ENCODE results near the gene DPP7. TPM values are rescaled to one million over a fixed set of nuclear protein-coding genes. Genes with fewer than 3 reads are reported as not detected.

DPP7 gene
- total and polyA plus RNA-seq, 2 of the 4 experiments (the other 2 are of a cell fraction) = 14.9 to 76.4 TPM

- in situ Hi-C loops (cut with MboI; ENCODE audit: low sequenced_read_pairs) = no loop called here
These were observed 49.1 kb downstream of the DPP7 start for GRCh38 chr9:137065336-137065967.

More at GRCh38 chr9:137065336-137065967, 49.1 kb downstream of the DPP7 start:
- no peak overlapping the region for H2AFZ ChIP-seq (replicated peaks; ENCODE audit: low read length, poor library complexity)
- H3K9ac ChIP-seq (ENCODE audit: low read depth, low read length) = no peak overlapping the region
- H4K91ac ChIP-seq (ENCODE audit: insufficient read depth, low read depth, low read length) = no peak overlapping the region
- H3K56ac ChIP-seq (ENCODE audit: extremely low read depth, insufficient read depth, low read length) = no peak overlapping the region
- H3K9me1 ChIP-seq (ENCODE audit: insufficient read depth, low read length) = no peaks in the 10 kb centered on the region
- 96% methylated on average over 6 of the region's 23 CpGs; no CpG with 5 or more reads in 1 of the 2 experiments for WGBS, 2 experiments (ENCODE audit: extremely low coverage in 2 of 2, insufficient read length in 1 of 2)
- no peak for TF ChIP-seq MAZ (IDR thresholded peaks at IDR 0.05; ENCODE audit: borderline replicate concordance, low read depth, low read length)
- no peak for TF ChIP-seq NFE2L2 (IDR thresholded peaks at IDR 0.05; ENCODE audit: low read depth, low read length)
- TF ChIP-seq, protein P1, sequence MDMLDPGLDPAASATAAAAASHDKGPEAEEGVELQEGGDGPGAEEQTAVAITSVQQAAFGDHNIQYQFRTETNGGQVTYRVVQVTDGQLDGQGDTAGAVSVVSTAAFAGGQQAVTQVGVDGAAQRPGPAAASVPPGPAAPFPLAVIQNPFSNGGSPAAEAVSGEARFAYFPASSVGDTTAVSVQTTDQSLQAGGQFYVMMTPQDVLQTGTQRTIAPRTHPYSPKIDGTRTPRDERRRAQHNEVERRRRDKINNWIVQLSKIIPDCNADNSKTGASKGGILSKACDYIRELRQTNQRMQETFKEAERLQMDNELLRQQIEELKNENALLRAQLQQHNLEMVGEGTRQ (IDR thresholded peaks at IDR 0.05; ENCODE audit: low read depth, low read length) = no peak
- TF ChIP-seq SMC3 (IDR thresholded peaks at IDR 0.05; ENCODE audit: low read depth, low read length) = no peak
- no peak for TF ChIP-seq BHLHE40 (IDR thresholded peaks at IDR 0.05; ENCODE audit: low read depth, low read length)
- TF ChIP-seq MAFK (IDR thresholded peaks at IDR 0.05; ENCODE audit: low read depth, low read length) = no peak
- TF ChIP-seq ELK1 (IDR thresholded peaks at IDR 0.05; ENCODE audit: borderline replicate concordance, low read depth, low read length) = no peak
- no peak for TF ChIP-seq CEBPB (IDR thresholded peaks at IDR 0.05; ENCODE audit: low read depth, low read length)
- TF ChIP-seq, protein P2, sequence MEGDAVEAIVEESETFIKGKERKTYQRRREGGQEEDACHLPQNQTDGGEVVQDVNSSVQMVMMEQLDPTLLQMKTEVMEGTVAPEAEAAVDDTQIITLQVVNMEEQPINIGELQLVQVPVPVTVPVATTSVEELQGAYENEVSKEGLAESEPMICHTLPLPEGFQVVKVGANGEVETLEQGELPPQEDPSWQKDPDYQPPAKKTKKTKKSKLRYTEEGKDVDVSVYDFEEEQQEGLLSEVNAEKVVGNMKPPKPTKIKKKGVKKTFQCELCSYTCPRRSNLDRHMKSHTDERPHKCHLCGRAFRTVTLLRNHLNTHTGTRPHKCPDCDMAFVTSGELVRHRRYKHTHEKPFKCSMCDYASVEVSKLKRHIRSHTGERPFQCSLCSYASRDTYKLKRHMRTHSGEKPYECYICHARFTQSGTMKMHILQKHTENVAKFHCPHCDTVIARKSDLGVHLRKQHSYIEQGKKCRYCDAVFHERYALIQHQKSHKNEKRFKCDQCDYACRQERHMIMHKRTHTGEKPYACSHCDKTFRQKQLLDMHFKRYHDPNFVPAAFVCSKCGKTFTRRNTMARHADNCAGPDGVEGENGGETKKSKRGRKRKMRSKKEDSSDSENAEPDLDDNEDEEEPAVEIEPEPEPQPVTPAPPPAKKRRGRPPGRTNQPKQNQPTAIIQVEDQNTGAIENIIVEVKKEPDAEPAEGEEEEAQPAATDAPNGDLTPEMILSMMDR (conservative IDR thresholded peaks at IDR 0.05; ENCODE audit: low read depth, low read length) = no peak
- TF ChIP-seq RFX5 (IDR thresholded peaks at IDR 0.05; ENCODE audit: low read depth, low read length) = no peak
- CTCF ChIA-PET = interaction anchor here (1.2 kb wide), 1 partner anchor 19 kb away, joined by 4 read pairs; the partner anchor contains the start of gene NPDC1
- H4K20me1 ChIP-seq (ENCODE audit: insufficient read depth, low read length) = no peaks in the 10 kb centered on the region
- intact Hi-C loops (cut with micrococcal nuclease) = no loop called here
- no TSS peak for BruUV-seq (replicated peaks)
- no peak for DNase-seq
- H2BK15ac ChIP-seq (ENCODE audit: low read depth, low read length) = no peak overlapping the region
- no peak overlapping the region for H4K8ac ChIP-seq (ENCODE audit: low read depth in 2 of 2, low read length in 2 of 2)
- no peak overlapping the region for H2BK20ac ChIP-seq (ENCODE audit: low read depth, low read length)
- H3K9me3 ChIP-seq (ENCODE audit: control insufficient read depth, insufficient read depth, low read length) = no peaks in the 10 kb centered on the region
- no peak overlapping the region for H3K27ac ChIP-seq (ENCODE audit: insufficient read depth, low read length)
- no peak overlapping the region for H2AK9ac ChIP-seq (replicated peaks; ENCODE audit: low read depth, low read length, poor library complexity)
- H4K5ac ChIP-seq (ENCODE audit: low read depth, low read length) = no peak overlapping the region
- H2BK120ac ChIP-seq (ENCODE audit: low read depth, low read length) = no peak overlapping the region
- no peak for ATAC-seq (ENCODE audit: low read depth)
- no peak overlapping the region for H3K14ac ChIP-seq (replicated peaks; ENCODE audit: low read depth, low read length)
- POLR2A ChIA-PET (ENCODE audit: unreplicated experiment) = no interaction called here
- H3K27me3 ChIP-seq (ENCODE audit: control insufficient read depth, insufficient read depth, low read length) = no peaks in the 10 kb centered on the region; the same call in 1 of the 2 replicates
- H3K79me1 ChIP-seq (ENCODE audit: low read depth in 1 of 2, low read length in 2 of 2) = peaks cover 2 to 11% of the 10 kb centered on the region in 2 experiments
- no peak overlapping the region for H3K4ac ChIP-seq (ENCODE audit: low read depth, low read length)
- dilution Hi-C loops (cut with HindIII; ENCODE audit: low sequenced_read_pairs, unreplicated experiment) = no loop called here
- no peak overlapping the region for H3K4me3 ChIP-seq (ENCODE audit: insufficient read depth, low read depth, low read length)
- H3K23ac ChIP-seq (ENCODE audit: low read depth, low read length) = no peak overlapping the region
- H3K36me3 ChIP-seq (ENCODE audit: control insufficient read depth, insufficient read depth, low read length) = no peaks in the 10 kb centered on the region
- no peak overlapping the region for H3K18ac ChIP-seq (ENCODE audit: low read depth, low read length)
- peaks cover 3% of the 10 kb centered on the region; the same call in 1 of the 2 replicates for H3K4me1 ChIP-seq (ENCODE audit: control insufficient read depth, insufficient read depth, low read length)
- H3K4me2 ChIP-seq (ENCODE audit: low read depth, low read length) = no peak overlapping the region
- H2BK5ac ChIP-seq (ENCODE audit: low read depth, low read length, poor library complexity, severe bottlenecking) = no peak overlapping the region
- H2AK5ac ChIP-seq (ENCODE audit: low read depth, low read length) = no peak overlapping the region

Measured in IMR-90 (cell line).